ENCODE data around the gene ZBTB20.

ZBTB20 gene

GRCh38 chr3:114587986-114588385 lies 559.1 kb downstream of the ZBTB20 start:
- Histone ChIP-seq H3K27me3 (ENCODE audit: insufficient read depth, low read length) (no peaks in the 10 kb centered on the region), H2AFZ (ENCODE audit: low read length, unreplicated experiment) (no peak overlapping the region), H3K36me3 (ENCODE audit: insufficient read depth, low read length) (no peaks in the 10 kb centered on the region), H3K4me1 (ENCODE audit: control insufficient read depth, insufficient read depth, low read length, unreplicated experiment) (peaks cover 8% of the 10 kb centered on the region), H3K79me2 (ENCODE audit: control insufficient read depth, insufficient read depth, low read length, unreplicated experiment) (peaks cover 2% of the 10 kb centered on the region), H3K27ac (ENCODE audit: low read depth, low read length) (no peak overlapping the region), H3K4me3 (ENCODE audit: low read depth, low read length) (no peak overlapping the region)

GRCh38 chr3:114586119-114586518 lies 561.0 kb downstream of the ZBTB20 start:
- Histone ChIP-seq H3K4me3 (ENCODE audit: low read depth, low read length) (no peak overlapping the region), H3K4me1 (ENCODE audit: control insufficient read depth, insufficient read depth, low read length, unreplicated experiment) (peaks cover 8% of the 10 kb centered on the region), H3K27ac (ENCODE audit: low read depth, low read length) (no peak overlapping the region), H3K79me2 (ENCODE audit: control insufficient read depth, insufficient read depth, low read length, unreplicated experiment) (peaks cover 5% of the 10 kb centered on the region), H3K36me3 (ENCODE audit: insufficient read depth, low read length) (no peaks in the 10 kb centered on the region), H2AFZ (ENCODE audit: low read length, unreplicated experiment) (no peak overlapping the region), H3K27me3 (ENCODE audit: insufficient read depth, low read length) (no peaks in the 10 kb centered on the region)

DNA sequence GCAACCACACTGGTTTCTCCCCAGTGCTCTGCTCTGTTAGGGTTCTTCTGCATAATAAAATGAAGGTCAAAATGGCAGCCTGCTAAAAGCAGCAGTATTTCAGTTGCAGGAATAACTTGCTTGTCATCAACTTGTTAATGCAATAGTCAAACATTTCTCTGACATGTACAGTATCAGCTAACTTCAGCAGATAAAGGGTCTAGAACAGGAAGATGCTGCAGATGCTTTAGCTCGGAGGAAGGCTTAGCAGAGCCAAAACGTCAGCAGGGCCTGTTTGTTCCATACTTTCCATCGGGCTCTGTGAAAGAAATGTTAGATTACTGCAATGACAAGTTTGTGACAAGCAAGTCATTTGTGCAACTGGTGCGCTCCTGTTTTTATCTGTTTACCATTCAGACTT lies 561.4 kb downstream of the ZBTB20 start:
- no peaks in the 10 kb centered on the region for H3K36me3 ChIP-seq (ENCODE audit: insufficient read depth, low read length)
- no peak overlapping the region for H3K27ac ChIP-seq (ENCODE audit: low read depth, low read length)
- H2AFZ ChIP-seq (ENCODE audit: low read length, unreplicated experiment) = no peak overlapping the region
- H3K4me3 ChIP-seq (ENCODE audit: low read depth, low read length) = no peak overlapping the region
- peaks cover 5% of the 10 kb centered on the region for H3K79me2 ChIP-seq (ENCODE audit: control insufficient read depth, insufficient read depth, low read length, unreplicated experiment)
- no peaks in the 10 kb centered on the region for H3K27me3 ChIP-seq (ENCODE audit: insufficient read depth, low read length)
- H3K4me1 ChIP-seq (ENCODE audit: control insufficient read depth, insufficient read depth, low read length, unreplicated experiment) = peaks cover 8% of the 10 kb centered on the region

DNA sequence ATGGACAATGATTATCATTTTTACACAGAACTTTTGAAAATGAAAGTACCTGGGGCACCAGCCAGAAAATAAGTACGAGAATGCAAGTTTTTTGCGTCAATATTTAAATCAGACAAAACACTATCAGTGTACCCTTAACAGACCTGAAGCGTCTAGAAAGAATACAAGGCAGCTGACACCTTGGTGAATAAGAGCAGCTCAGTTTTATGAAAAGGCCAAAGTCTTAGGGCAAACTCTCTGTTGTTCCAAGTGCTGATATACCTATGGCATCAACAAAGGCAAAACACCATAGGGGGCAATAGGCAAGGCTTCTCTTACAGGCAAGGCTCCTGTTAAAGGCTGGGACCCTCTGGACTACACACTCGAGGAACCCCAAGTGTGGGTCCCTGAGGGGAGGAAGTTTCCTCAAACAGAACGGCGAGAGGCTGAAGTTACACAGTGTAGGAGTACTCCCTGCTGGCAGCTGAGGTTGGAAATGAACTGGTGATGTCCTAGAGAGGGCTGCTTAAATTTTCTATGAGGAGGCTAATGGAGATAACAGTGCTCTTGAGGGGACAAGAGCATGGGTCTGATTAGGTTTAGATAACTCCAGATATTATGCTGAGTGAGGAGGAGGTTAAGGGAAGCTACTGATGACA lies 562.2 kb downstream of the ZBTB20 start:
- Histone ChIP-seq H3K27me3 (ENCODE audit: insufficient read depth, low read length) (no peaks in the 10 kb centered on the region), H3K27ac (ENCODE audit: low read depth, low read length) (peak overlapping the region; percentile 11; the same call in 1 of the 2 replicates), H3K4me3 (ENCODE audit: low read depth, low read length) (peak overlapping the region; percentile 68), H3K36me3 (ENCODE audit: insufficient read depth, low read length) (no peaks in the 10 kb centered on the region), H3K4me1 (ENCODE audit: control insufficient read depth, insufficient read depth, low read length, unreplicated experiment) (peaks cover 8% of the 10 kb centered on the region), H2AFZ (ENCODE audit: low read length, unreplicated experiment) (peak overlapping the region; percentile 27), H3K79me2 (ENCODE audit: control insufficient read depth, insufficient read depth, low read length, unreplicated experiment) (peaks cover 5% of the 10 kb centered on the region)

DNA sequence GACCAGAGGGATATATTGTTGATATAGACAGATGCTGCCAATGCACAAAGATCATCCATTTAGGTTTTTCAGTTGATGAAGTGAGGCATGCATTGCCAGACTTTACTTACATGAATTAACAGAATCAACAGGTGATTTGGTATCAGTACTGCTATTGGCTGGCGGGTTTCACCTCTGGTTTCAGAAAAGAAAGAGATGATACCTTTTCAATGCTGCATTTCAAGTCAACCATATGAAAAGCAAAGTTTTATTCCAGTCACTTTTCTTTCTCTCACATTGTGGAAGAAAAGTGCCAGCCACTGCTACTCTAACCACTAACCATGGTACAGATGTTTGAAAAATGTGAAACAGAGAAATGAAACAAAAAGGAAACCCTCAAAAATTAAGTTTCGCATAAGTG lies 564.2 kb downstream of the ZBTB20 start:
- Histone ChIP-seq H3K4me3 (ENCODE audit: low read depth, low read length) (no peak overlapping the region), H3K4me1 (ENCODE audit: control insufficient read depth, insufficient read depth, low read length, unreplicated experiment) (peaks cover 8% of the 10 kb centered on the region), H3K36me3 (ENCODE audit: insufficient read depth, low read length) (no peaks in the 10 kb centered on the region), H3K27me3 (ENCODE audit: insufficient read depth, low read length) (no peaks in the 10 kb centered on the region), H2AFZ (ENCODE audit: low read length, unreplicated experiment) (no peak overlapping the region), H3K79me2 (ENCODE audit: control insufficient read depth, insufficient read depth, low read length, unreplicated experiment) (peaks cover 5% of the 10 kb centered on the region), H3K27ac (ENCODE audit: low read depth, low read length) (no peak overlapping the region)

DNA sequence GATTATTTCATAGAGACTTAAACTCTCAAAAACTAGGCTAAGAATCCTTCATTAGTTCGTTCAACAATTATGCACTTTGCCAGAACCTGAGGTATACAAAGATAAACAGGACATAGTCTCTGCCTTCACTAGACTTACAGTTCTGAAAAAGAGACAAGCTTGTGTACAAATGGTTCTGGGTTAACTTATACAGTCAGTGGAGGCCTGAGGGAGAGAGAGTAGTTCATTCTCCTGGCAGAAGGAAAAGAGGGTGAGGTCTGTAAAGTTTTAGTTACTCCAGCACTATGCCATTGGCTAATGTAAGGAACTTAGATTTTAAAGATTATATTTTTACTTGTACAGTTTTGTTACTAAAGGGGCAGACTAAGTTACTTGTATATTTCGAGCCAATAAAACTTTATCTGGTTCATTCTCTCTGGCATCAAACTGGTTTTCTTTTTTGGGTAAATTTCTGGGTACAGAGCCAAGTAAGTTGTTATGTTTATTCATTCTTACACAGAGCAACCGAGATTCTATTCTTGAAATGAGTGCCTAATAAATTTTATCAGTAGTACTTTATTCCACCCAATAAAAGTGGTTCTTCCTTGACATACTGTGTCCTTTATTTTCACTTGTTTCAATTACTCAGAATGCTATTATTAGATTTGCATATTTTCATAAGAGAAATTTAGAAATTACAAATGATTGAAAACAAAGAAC lies 574.6 kb downstream of the ZBTB20 start:
- Histone ChIP-seq H3K36me3 (ENCODE audit: insufficient read depth, low read length) (no peaks in the 10 kb centered on the region), H3K27me3 (ENCODE audit: insufficient read depth, low read length) (no peaks in the 10 kb centered on the region)

DNA sequence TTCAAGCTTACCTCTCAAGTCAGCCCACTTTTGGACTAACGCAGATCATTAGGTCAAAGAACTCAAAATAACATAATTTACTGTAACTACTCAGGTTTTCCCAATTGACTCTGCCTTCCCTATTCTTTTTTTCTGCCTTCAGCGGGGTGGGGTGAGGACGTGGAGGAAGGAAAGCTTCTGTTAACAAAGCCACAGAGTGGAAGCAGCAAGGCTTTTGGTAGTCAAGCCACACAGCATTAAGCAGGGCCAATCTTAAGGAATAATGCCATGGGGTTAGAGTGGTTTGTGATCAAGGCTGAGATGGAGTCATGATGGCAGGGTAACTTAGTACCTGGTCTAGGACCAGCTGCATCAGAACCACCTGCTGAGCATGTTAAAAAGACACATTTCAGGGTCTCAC lies 575.7 kb downstream of the ZBTB20 start:
- H3K36me3 ChIP-seq (ENCODE audit: insufficient read depth, low read length) = no peaks in the 10 kb centered on the region
- no peaks in the 10 kb centered on the region for H3K79me2 ChIP-seq (ENCODE audit: control insufficient read depth, insufficient read depth, low read length, unreplicated experiment)
- no peak overlapping the region for H3K27ac ChIP-seq (ENCODE audit: low read depth, low read length)
- H3K4me1 ChIP-seq (ENCODE audit: control insufficient read depth, insufficient read depth, low read length, unreplicated experiment) = peaks cover 6% of the 10 kb centered on the region
- H3K27me3 ChIP-seq (ENCODE audit: insufficient read depth, low read length) = no peaks in the 10 kb centered on the region
- no peak overlapping the region for H2AFZ ChIP-seq (ENCODE audit: low read length, unreplicated experiment)
- no peak overlapping the region for H3K4me3 ChIP-seq (ENCODE audit: low read depth, low read length)

More for the DNA sequence above, 574.6 kb downstream of the ZBTB20 start:
- Histone ChIP-seq H3K27ac (ENCODE audit: low read depth, low read length) (no peak overlapping the region), H3K4me1 (ENCODE audit: control insufficient read depth, insufficient read depth, low read length, unreplicated experiment) (no peaks in the 10 kb centered on the region), H3K4me3 (ENCODE audit: low read depth, low read length) (no peak overlapping the region), H2AFZ (ENCODE audit: low read length, unreplicated experiment) (no peak overlapping the region), H3K79me2 (ENCODE audit: control insufficient read depth, insufficient read depth, low read length, unreplicated experiment) (no peaks in the 10 kb centered on the region)

DNA sequence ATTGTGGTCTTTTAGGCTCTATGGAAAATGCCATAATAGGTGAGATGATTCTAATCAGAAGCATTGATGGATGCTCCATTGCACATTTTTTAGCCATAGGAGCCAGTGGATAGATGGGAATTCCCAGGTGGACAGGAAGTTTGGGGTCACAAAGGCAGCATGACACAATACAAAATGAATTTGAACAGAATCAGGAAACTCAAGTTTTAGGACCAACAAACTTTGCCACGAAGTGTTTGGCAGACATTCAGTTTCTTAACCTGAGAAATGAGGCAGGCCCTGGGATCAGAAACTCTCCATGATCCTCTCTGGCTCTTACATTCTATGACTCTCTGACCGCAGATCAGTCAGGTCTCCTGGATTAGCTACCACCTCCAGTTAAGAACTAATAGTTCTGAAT lies 577.9 kb downstream of the ZBTB20 start:
- Histone ChIP-seq H3K27ac (ENCODE audit: low read depth, low read length) (no peak overlapping the region), H3K27me3 (ENCODE audit: insufficient read depth, low read length) (no peaks in the 10 kb centered on the region), H3K79me2 (ENCODE audit: control insufficient read depth, insufficient read depth, low read length, unreplicated experiment) (no peaks in the 10 kb centered on the region), H3K4me1 (ENCODE audit: control insufficient read depth, insufficient read depth, low read length, unreplicated experiment) (peaks cover 10% of the 10 kb centered on the region), H3K36me3 (ENCODE audit: insufficient read depth, low read length) (peaks cover 9% of the 10 kb centered on the region; the same call in 1 of the 2 replicates), H2AFZ (ENCODE audit: low read length, unreplicated experiment) (no peak overlapping the region), H3K4me3 (ENCODE audit: low read depth, low read length) (no peak overlapping the region)

DNA sequence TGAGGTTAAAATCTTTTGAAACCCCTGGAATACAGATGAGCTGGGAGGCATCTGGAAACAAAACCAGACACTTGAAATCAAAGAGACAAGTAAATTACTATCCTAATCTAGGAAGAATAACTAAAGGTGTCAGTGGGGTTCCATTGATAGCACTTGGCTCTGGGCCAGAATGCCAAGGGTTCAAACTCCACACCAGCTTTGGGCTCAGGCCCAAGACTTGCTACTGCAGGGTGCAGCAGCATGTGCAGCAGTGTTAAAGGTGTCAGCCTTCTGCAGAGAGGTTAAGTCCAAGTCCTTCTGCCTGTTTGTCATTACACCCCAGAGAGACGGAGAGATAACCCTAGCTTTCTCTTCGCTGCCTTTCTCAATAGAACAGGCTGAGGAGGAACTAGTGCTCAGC lies 579.3 kb downstream of the ZBTB20 start:
- Histone ChIP-seq H3K36me3 (ENCODE audit: insufficient read depth, low read length) (peaks cover 18% of the 10 kb centered on the region; the same call in 1 of the 2 replicates), H3K4me1 (ENCODE audit: control insufficient read depth, insufficient read depth, low read length, unreplicated experiment) (peaks cover 10% of the 10 kb centered on the region), H3K27ac (ENCODE audit: low read depth, low read length) (no peak overlapping the region), H3K27me3 (ENCODE audit: insufficient read depth, low read length) (no peaks in the 10 kb centered on the region), H3K79me2 (ENCODE audit: control insufficient read depth, insufficient read depth, low read length, unreplicated experiment) (no peaks in the 10 kb centered on the region), H2AFZ (ENCODE audit: low read length, unreplicated experiment) (no peak overlapping the region), H3K4me3 (ENCODE audit: low read depth, low read length) (no peak overlapping the region)

DNA sequence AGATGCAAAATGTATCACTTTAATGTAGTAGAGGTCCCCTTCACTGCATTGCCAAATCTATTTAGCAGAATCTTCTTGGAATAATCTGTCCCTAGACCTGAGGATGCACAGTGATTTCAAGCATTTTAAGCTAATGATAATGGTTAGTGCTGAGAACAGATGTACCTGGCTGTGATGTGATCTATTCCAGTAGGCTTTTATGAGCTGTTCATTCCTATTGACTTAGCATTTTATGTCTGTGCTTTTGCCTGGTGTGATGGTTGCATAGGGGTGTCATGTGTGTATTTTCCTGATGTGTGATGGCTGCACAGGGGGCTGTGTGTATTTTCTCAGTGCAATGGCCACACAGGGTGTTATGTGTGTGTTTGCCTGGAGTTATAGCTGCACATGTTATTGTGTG lies 580.3 kb downstream of the ZBTB20 start:
- H3K4me3 ChIP-seq (ENCODE audit: low read depth, low read length) = no peak overlapping the region
- no peak overlapping the region for H3K27ac ChIP-seq (ENCODE audit: low read depth, low read length)
- no peaks in the 10 kb centered on the region for H3K27me3 ChIP-seq (ENCODE audit: insufficient read depth, low read length)
- no peak overlapping the region for H2AFZ ChIP-seq (ENCODE audit: low read length, unreplicated experiment)
- H3K79me2 ChIP-seq (ENCODE audit: control insufficient read depth, insufficient read depth, low read length, unreplicated experiment) = no peaks in the 10 kb centered on the region
- H3K4me1 ChIP-seq (ENCODE audit: control insufficient read depth, insufficient read depth, low read length, unreplicated experiment) = peaks cover 10% of the 10 kb centered on the region
- H3K36me3 ChIP-seq (ENCODE audit: insufficient read depth, low read length) = peaks cover 18% of the 10 kb centered on the region; the same call in 1 of the 2 replicates

DNA sequence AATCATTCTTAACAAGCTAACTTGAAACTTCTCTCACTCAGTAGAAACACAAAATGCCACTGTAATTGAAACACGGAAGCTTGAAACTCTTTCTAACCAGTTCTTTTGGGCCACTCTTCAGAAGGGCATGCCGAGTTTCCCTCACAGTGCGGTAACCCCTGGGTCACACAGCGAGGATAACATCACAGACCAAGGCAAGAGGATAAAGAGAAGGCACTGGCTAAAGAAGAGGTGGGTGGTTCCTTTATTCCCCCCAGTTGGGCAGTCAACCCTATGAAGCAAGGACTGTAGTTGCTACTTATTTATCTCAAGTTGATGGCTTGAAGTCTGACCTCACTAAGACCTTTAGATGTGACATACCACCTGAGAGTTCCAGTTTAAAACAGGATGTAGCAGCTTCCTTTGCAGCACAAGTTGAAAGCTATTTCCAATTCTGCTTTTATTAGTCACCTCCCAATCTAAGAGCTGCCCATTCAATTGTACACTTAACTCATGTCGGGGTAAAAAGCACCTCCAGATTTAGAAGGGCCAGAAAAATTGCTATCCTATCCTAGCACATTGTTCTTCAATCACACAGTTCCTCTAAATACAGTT lies 580.8 kb downstream of the ZBTB20 start:
- Histone ChIP-seq H3K27me3 (ENCODE audit: insufficient read depth, low read length) (no peaks in the 10 kb centered on the region), H3K79me2 (ENCODE audit: control insufficient read depth, insufficient read depth, low read length, unreplicated experiment) (no peaks in the 10 kb centered on the region), H3K36me3 (ENCODE audit: insufficient read depth, low read length) (peaks cover 18% of the 10 kb centered on the region; the same call in 1 of the 2 replicates), H3K4me3 (ENCODE audit: low read depth, low read length) (no peak overlapping the region), H3K4me1 (ENCODE audit: control insufficient read depth, insufficient read depth, low read length, unreplicated experiment) (peaks cover 10% of the 10 kb centered on the region), H2AFZ (ENCODE audit: low read length, unreplicated experiment) (no peak overlapping the region), H3K27ac (ENCODE audit: low read depth, low read length) (no peak overlapping the region)

Data from ACC112 (cell line).